Gastroesophageal sphincter (tissue), 4 donors: Measurements from ENCODE around the gene EMILIN2. TPM values are rescaled to one million over a fixed set of nuclear protein-coding genes. Genes with fewer than 3 reads are reported as not detected.

ENCODE experiments used
- ATAC-seq: fragments of 150-250 bp; one replicate; pipeline ENCODE4 v1.9.1; 2016; ENCODE audit warnings: mild to moderate bottlenecking, moderate library complexity
- H3K27ac ChIP-seq, 4 donors: fragments of 200-600 bp; sonication (generic) in 3 of 4; 1 replicate in 3 of 4; 2 replicates in 1 of 4; pipeline ENCODE4 v1.5.1; 2016 to 2019
- H3K27me3 ChIP-seq: fragments of 200-600 bp; sonication (generic); one replicate; pipeline ENCODE4 v1.5.1; 2019
- H3K36me3 ChIP-seq, 2 donors: fragments of 200-600 bp; sonication (generic); one replicate each; pipeline ENCODE4 v1.5.1; 2019; ENCODE audit warnings: control low read depth in 1 of 2
- H3K4me1 ChIP-seq, 3 donors: fragments of 200-600 bp; sonication (generic); 1 replicate in 2 of 3; 2 replicates in 1 of 3; pipeline ENCODE4 v1.5.1; 2016 to 2019; ENCODE audit warnings: control low read depth in 2 of 3
- H3K4me3 ChIP-seq, 2 donors: fragments of 200-600 bp; sonication (generic); one replicate each; pipeline ENCODE4 v1.5.1; 2019; ENCODE audit warnings: mild to moderate bottlenecking in 1 of 2, moderate library complexity in 1 of 2
- H3K9me3 ChIP-seq, 3 donors: fragments of 200-600 bp; sonication (generic); one replicate each; pipeline ENCODE4 v1.5.1; 2017 to 2019; ENCODE audit warnings: control low read depth in 2 of 3
- CTCF ChIP-seq, 4 experiments: fragments of 200-600 bp in 2 of 4; fragments of 450-650 bp in 2 of 4; sonication (generic) in 1 of 4; IDR thresholded peaks; one replicate each; pipeline ENCODE4 v1.5.1; 2017 to 2019; ENCODE audit warnings: antibody characterized with exemption in 4 of 4, mild to moderate bottlenecking in 2 of 4, moderate library complexity in 2 of 4
- EP300 ChIP-seq: sonication (generic); formaldehyde crosslinking; IDR thresholded peaks from one replicate; pipeline ENCODE4 v1.6.1; 2017; ENCODE audit warnings: antibody characterized with exemption, mild to moderate bottlenecking
- POLR2A ChIP-seq, 2 donors: fragments of 450-650 bp; IDR thresholded peaks; one replicate each; pipeline ENCODE4 v1.6.1; 2017; ENCODE audit warnings: antibody characterized with exemption in 2 of 2, mild to moderate bottlenecking in 2 of 2, moderate library complexity in 1 of 2
- POLR2AphosphoS5 ChIP-seq: sonication (generic); formaldehyde crosslinking; IDR thresholded peaks from one replicate; pipeline ENCODE4 v1.6.1; 2017; ENCODE audit warnings: antibody characterized with exemption
- WGBS, 2 donors: methylation state at CpG; one replicate each; pipeline ENCODE4 v1.1.5; 2018; ENCODE audit warnings: low coverage in 1 of 2; 5-methylcytosine and 5-hydroxymethylcytosine counted together
- total RNA-seq, 4 donors: library from RNA; depleted of rRNA; stranded (reverse); fragments of >200 nt; gene quantifications; one replicate each; pipeline ENCODE4 v1.1.0, GENCODE V29; 2016

EMILIN2 gene
- total RNA-seq, 4 donors from 2014 or later = 11.2 to 20.9 (median 17.0) TPM

GRCh38 chr18:2959341-2959740, 112.5 kb downstream of the EMILIN2 start:
- Histone ChIP-seq H3K27ac (peak overlapping the region in 3 of 4 donors; percentile 34 to 60 (median 55)), H3K36me3 (peaks cover 0 to 11% of the 10 kb centered on the region in 2 donors), H3K4me1 (peaks cover 9 to 63% (median 11%) of the 10 kb centered on the region in 3 donors), H3K9me3 (no peaks in the 10 kb centered on the region), H3K27me3 (no peaks in the 10 kb centered on the region), H3K4me3 (no peak overlapping the region)
- TF ChIP-seq CTCF (IDR thresholded peaks at IDR 0.05) = no peak
- TF ChIP-seq POLR2AphosphoS5 = no peak
- TF ChIP-seq EP300 = no peak
- TF ChIP-seq POLR2A (IDR thresholded peaks at IDR 0.05) = no peak
- WGBS, 2 donors = 57 to 65% methylated on average over 2 of the region's 2 CpGs
- ATAC-seq = no peak

GRCh38 chr18:2960983-2961696, 114.3 kb downstream of the EMILIN2 start:
- Histone ChIP-seq H3K4me1 (peaks cover 9 to 64% (median 11%) of the 10 kb centered on the region in 3 donors), H3K4me3 (no peak overlapping the region), H3K27ac (peak overlapping the region; percentile 7 to 60 (median 40)), H3K9me3 (no peaks in the 10 kb centered on the region), H3K36me3 (no peaks in the 10 kb centered on the region), H3K27me3 (no peaks in the 10 kb centered on the region)
- TF ChIP-seq POLR2AphosphoS5 = peak; percentile 51
- TF ChIP-seq POLR2A (IDR thresholded peaks at IDR 0.05) = no peak
- WGBS, 2 donors = 21 to 60% methylated on average over 4 to 7 of the region's 7 CpGs
- ATAC-seq = no peak

- Histone ChIP-seq H3K9me3 (no peaks in the 10 kb centered on the region), H3K36me3 (no peaks in the 10 kb centered on the region), H3K27ac (peak overlapping the region in 3 of 4 donors; percentile 24 to 60 (median 55)), H3K4me3 (no peak overlapping the region), H3K27me3 (no peaks in the 10 kb centered on the region), H3K4me1 (peaks cover 9 to 58% (median 11%) of the 10 kb centered on the region in 3 donors)
- no peak for ATAC-seq
- no peak for TF ChIP-seq CTCF (IDR thresholded peaks at IDR 0.05)
- WGBS, 2 donors = 38 to 46% methylated on average over 3 of the region's 4 CpGs
Measured at GRCh38 chr18:2961821-2962220, 115.0 kb downstream of the EMILIN2 start.

GRCh38 chr18:2963048-2963447, 116.2 kb downstream of the EMILIN2 start:
- H3K4me3 ChIP-seq = no peak overlapping the region
- H3K27ac ChIP-seq = no peak overlapping the region
- TF ChIP-seq CTCF (IDR thresholded peaks at IDR 0.05) (no peak), POLR2AphosphoS5 (no peak), POLR2A (IDR thresholded peaks at IDR 0.05) (no peak), EP300 (no peak)
- no peak for ATAC-seq
- 77 to 90% methylated on average over 3 of the region's 3 CpGs for WGBS, 2 donors
- H3K36me3 ChIP-seq = no peaks in the 10 kb centered on the region
- peaks cover 9 to 66% (median 11%) of the 10 kb centered on the region in 3 donors for H3K4me1 ChIP-seq
- H3K9me3 ChIP-seq = no peaks in the 10 kb centered on the region
- H3K27me3 ChIP-seq = no peaks in the 10 kb centered on the region

- Histone ChIP-seq H3K36me3 (no peaks in the 10 kb centered on the region), H3K9me3 (no peaks in the 10 kb centered on the region), H3K27me3 (no peaks in the 10 kb centered on the region), H3K27ac (no peak overlapping the region), H3K4me3 (no peak overlapping the region), H3K4me1 (peaks cover 12 to 66% (median 17%) of the 10 kb centered on the region in 3 donors)
- ATAC-seq = no peak
- no peak for TF ChIP-seq CTCF (IDR thresholded peaks at IDR 0.05)
- no peak for TF ChIP-seq EP300
- no peak for TF ChIP-seq POLR2A (IDR thresholded peaks at IDR 0.05)
- TF ChIP-seq POLR2AphosphoS5 = no peak
- WGBS, 2 donors = 83 to 84% methylated on average over 5 to 8 of the region's 8 CpGs
Measured at GRCh38 chr18:2964361-2965010, 117.7 kb downstream of the EMILIN2 start.

Other genes with a start within 250 kb of the EMILIN2 start
- gene SMCHD1, start 191.3 kb upstream of the EMILIN2 start, total RNA-seq = 10 to 100 TPM; 49.8 to 85.6 (median 68.0) TPM
- gene LPIN2, start 166.1 kb downstream of the EMILIN2 start, total RNA-seq = 10 to 100 TPM; 17.6 to 34.3 (median 25.6) TPM